Measurements from ENCODE around the gene INKA1.
"Not testable (repeated sequence)": the region's sequence is repeated elsewhere in the genome, so short reads cannot be mapped to it uniquely, and the experiment has no call there.

INKA1 gene

GRCh38 chr3:49802719-49803464, at the start of gene INKA1:
INKA1 (plus strand) TSS chr3:49803261; CDS start chr3:49803393, 132 bp downstream.
- peak; percentile 84 for DNase-seq (ENCODE audit: low spot score)

- DNase-seq (ENCODE audit: low spot score), result no peak
Observed at GRCh38 chr3:49754536-49754935, 48.5 kb upstream of the INKA1 start.

- DNase-seq (ENCODE audit: low spot score), result no peak
Observed at GRCh38 chr3:49756036-49756435, 47.0 kb upstream of the INKA1 start.

GRCh38 chr3:49757197-49757596, 45.9 kb upstream of the INKA1 start:
- DNase-seq (ENCODE audit: low spot score), result no peak

- no peak for DNase-seq (ENCODE audit: low spot score)
Observed at GRCh38 chr3:49759226-49759625, 43.8 kb upstream of the INKA1 start.

GRCh38 chr3:49761661-49762060, 41.4 kb upstream of the INKA1 start:
- no peak for DNase-seq (ENCODE audit: low spot score)

GRCh38 chr3:49763981-49764380, 39.1 kb upstream of the INKA1 start:
- DNase-seq (ENCODE audit: low spot score), result no peak

- DNase-seq (ENCODE audit: low spot score), result no peak
Observed at GRCh38 chr3:49769286-49769915, 33.7 kb upstream of the INKA1 start.

- DNase-seq (ENCODE audit: low spot score), result no peak
Observed at GRCh38 chr3:49769926-49770325, 33.1 kb upstream of the INKA1 start.

GRCh38 chr3:49771340-49771938, 31.6 kb upstream of the INKA1 start:
- DNase-seq (ENCODE audit: low spot score), result no peak

GRCh38 chr3:49772703-49773102, 30.4 kb upstream of the INKA1 start:
- no peak for DNase-seq (ENCODE audit: low spot score)

GRCh38 chr3:49775538-49775937, 27.5 kb upstream of the INKA1 start:
- DNase-seq (ENCODE audit: low spot score), result no peak

- DNase-seq (ENCODE audit: low spot score), result not testable (repeated sequence)
Observed at GRCh38 chr3:49776101-49776500, 27.0 kb upstream of the INKA1 start.

GRCh38 chr3:49779358-49780079, 23.5 kb upstream of the INKA1 start:
- DNase-seq (ENCODE audit: low spot score), result no peak

GRCh38 chr3:49780080-49780974, 22.7 kb upstream of the INKA1 start:
- DNase-seq (ENCODE audit: low spot score), result no peak

GRCh38 chr3:49780975-49781365, 22.1 kb upstream of the INKA1 start:
- not testable (repeated sequence) for DNase-seq (ENCODE audit: low spot score)

GRCh38 chr3:49781415-49782199, 21.5 kb upstream of the INKA1 start:
- no peak for DNase-seq (ENCODE audit: low spot score)

GRCh38 chr3:49782277-49782676, 20.8 kb upstream of the INKA1 start:
- not testable (repeated sequence) for DNase-seq (ENCODE audit: low spot score)

GRCh38 chr3:49785565-49786356, 17.3 kb upstream of the INKA1 start:
- peak; percentile 46 for DNase-seq (ENCODE audit: low spot score)
